ACHN (cell line): ENCODE measurements around the gene MMP15.
"Not testable (repeated sequence)": the region's sequence is repeated elsewhere in the genome, so short reads cannot be mapped to it uniquely, and the experiment has no call there.

ENCODE experiments used
- DNase-seq: peaks from one replicate; pipeline ENCODE4 v3.0.0-alpha.2; 2015
- in situ Hi-C: cut with HindIII; loops from 2 replicates; pipeline ENCODE4 v1.10.0; 2017; ENCODE audit warnings: low sequenced_read_pairs, low pct_ligation_motif_present, low pct_unique_long_range_greater_than_20kb

Gene MMP15

DNA sequence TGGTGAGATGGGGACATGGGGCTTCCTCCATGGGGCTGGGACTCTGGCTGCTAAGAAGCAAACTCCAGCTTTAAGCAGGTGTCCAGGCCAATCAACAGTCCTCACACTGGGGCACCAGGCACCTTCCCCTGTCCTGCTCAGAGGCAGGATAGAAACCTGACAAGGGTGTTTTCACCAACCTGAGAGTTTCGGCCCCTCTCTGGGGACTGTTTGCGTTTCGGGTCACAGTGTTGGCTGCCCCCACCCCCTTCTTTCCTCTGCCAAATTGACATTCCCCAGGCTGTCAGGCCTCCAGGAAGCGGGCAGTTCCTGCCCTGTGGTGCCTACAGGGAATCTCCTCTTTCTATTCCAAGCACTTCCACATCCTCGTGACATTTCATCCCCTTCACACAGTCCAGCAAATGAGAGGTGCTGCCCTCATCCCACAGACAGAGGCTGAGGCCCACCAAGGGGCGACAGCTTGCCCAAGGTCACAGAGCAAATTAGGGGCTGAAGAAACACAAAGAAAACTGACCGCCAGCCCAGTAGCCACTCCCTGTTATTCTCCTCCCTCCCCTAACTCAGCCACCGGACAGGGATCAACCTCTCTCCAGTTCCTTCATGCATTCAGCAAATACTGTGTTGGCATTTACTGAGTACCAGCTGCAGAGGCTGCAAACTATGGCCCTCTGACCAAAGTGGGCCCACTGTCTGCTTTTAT, 38.0 kb downstream of the MMP15 start:
- DNase-seq: no peak
- in situ Hi-C loops: no loop called here

DNA sequence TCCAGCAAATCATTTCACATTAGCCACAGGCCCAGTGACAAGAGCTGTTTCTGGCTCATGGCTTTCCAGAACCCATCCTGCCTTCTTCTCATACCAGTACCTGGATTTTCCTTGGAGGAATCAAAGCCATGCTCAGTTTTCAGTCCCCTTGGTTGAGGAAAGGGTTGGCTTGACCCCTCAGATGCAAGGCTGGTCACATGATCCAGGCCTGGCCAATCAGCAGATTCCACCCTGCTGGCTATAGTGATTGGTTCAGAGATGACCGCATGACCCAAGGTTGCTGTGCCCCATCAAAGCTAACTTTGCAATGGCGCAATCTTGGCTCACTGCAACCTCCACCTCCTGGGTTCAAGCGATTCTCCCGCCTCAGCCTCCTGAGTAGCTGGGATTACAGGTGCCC, 45.0 kb downstream of the MMP15 start:
- no peak for DNase-seq
- in situ Hi-C loops: no loop called here

DNA sequence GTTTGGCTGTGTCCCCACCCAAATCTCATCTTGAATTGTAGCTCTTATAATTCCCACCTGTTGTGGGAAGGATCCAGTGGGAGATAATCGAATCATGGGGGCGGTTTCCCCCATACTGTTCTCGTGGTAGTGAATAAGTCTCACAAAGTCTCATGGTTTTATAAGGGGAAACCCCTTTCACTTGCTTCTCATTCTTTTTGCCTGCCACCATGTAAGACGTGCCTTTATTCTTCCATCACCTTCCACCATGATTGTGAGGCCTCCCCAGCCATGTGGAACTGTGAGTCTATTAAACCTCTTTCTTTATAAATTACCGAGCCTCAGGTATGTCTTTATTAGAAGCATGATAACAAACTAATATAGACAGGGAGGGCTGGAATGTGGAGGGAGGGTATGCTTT, 46.6 kb downstream of the MMP15 start:
- in situ Hi-C loops, DNase-seq: not testable (repeated sequence)

DNA sequence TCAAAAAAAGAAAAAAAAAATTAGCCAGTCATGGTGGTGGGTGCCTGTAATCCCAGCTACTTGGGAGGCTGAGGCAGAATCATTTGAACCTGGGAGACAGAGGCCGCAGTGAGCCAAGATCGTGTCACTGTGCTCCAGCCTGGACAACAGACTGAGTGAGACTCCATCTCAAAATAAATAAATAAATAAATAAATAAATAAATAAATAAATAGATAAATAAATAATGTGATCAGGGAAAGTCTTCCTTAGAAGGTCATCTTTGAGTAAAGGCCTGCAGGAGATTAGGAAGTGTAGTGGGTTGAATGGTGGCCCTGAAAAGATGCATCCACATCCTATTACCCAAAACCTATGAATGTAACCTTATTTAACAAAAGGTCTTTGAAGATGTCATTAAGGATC, 47.5 kb downstream of the MMP15 start:
- in situ Hi-C loops, DNase-seq: not testable (repeated sequence)

DNA sequence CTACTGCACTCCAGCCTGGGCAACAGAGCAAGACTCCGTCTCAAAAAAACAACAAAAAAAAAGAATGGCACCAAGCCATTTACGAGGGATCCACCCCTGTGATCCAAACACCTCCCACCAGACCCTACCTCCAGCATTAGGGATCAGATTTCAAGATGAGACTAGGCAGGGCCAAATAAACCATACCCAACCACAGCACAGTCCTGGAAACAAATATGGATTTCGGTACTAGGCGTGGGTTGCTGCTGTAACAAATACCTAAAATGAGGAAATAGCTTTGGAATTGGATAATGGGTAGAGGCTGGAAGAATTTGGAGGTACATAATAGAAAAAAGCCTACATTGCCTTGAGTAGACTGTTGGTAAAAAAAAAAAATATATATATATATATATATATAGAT, 49.1 kb downstream of the MMP15 start:
- DNase-seq: no peak
- in situ Hi-C loops: no loop called here

DNA sequence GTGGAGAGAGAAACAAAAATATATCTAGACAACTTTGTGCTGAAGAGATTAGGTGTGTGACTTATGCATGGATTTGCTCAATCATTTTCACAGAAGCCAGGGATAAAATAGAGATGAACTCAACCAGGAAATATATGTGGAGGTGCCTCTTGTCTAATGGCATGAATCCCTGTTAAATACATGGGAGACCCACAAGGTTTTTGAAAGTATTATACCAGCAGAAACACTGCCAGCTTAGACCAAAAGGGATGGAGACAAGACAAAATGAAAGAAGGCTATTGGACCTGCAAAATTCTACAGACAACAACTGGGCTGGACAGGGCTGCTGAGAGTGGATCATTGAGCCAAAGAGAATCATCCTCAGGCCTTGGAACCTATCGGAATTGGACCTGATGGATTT, 51.0 kb downstream of the MMP15 start:
- in situ Hi-C loops: no loop called here
- DNase-seq: no peak

DNA sequence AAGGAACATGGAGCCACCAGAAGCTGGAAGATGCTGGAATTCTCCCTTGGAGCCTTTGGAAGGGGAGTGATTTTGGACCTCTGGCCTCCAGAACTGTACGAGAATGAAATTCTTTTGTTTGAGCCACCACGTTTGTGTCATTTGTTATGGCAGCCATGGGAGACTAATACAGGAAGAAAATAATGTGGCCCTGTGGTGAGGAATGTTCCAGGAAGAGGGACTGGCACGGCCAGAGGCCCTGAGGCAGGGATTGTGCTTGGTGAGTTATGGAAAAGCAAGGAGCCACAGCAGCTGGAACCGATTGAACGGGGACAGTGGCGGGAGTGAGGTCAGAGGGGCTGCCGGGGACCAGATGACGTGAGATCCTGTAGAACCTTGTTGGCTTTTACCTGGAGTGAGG, 52.2 kb downstream of the MMP15 start:
- in situ Hi-C loops: no loop called here
- no peak for DNase-seq

DNA sequence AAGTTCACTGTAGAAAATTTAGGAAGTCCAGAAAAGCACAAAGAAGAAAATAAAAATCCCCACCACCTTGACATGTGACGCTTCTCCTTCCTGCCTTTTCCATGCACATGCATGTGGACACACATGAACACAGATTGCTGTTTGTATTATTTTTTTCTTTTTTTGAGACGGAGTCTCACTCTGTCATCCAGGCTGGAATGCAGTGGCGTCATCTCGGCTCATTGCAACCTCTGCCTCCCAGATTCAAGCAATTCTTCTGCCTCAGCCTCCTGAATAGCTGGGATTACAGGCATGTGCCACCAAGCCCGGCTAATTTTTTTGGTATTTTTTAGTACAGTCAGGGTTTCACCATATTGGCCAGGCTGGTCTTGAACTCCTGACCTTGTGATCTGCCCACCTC, 55.1 kb downstream of the MMP15 start:
- DNase-seq, in situ Hi-C loops: not testable (repeated sequence)

DNA sequence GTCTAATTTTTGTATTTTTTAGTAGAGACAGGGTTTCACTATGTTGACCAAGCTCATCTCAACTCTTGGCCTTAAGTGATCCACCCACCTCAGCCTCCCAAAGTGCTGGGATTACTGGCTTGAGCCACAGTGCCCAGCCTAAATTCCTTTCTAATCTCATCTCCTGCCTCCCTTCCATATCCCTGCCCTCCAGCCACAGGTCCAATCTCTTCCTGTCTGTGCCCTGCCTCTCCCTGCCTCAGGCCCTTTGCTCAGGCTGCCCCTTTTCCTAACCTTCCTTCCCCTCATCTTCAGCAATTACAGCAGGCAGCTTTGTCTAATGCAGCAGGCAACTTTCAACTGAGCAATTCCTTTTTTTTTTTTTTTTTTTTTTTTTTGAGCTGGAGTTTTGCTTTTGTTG, 56.8 kb downstream of the MMP15 start:
- in situ Hi-C loops: no loop called here
- no peak for DNase-seq

DNA sequence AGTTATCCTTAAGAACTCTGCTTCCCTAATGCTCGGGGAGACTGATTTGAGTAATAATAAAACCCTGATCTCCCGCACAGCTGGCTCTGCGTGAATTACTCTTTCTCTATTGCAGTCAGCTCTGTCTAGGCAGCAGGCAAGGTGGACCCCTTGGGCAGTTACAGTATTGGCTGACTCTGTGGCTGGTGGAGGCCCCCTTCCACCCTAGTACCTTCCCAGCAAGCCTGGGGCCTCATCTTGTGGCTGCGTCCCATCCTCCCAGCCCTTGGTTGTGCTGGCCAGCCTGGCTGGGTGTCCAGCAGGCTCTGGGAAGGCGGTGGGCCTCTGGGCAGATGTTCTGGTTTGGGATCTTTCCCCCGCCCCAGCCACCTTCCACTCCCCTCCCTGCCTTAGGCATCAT, 59.1 kb downstream of the MMP15 start:
- in situ Hi-C loops: no loop called here

DNA sequence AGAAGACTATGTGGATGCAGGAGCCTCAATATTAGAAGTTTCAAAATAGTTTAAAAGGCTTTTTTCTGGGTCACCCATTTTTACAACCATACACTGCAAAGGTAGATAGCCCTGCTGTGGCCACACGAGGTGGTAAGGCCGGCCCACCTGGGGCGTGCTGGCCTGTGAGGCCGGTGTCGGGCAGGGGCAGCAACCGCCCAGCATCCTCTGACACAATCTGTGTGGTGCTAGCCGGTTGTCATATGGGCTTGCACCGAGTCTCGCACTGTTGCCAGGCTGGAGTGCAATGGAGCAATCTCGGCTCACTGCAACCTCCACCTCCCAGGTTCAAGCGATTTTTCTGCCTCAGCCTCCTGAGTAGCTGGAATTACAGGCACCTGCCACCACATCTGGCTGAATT, 59.6 kb downstream of the MMP15 start:
- in situ Hi-C loops: no loop called here

More for the DNA sequence above, 59.1 kb downstream of the MMP15 start:
- no peak for DNase-seq

DNA sequence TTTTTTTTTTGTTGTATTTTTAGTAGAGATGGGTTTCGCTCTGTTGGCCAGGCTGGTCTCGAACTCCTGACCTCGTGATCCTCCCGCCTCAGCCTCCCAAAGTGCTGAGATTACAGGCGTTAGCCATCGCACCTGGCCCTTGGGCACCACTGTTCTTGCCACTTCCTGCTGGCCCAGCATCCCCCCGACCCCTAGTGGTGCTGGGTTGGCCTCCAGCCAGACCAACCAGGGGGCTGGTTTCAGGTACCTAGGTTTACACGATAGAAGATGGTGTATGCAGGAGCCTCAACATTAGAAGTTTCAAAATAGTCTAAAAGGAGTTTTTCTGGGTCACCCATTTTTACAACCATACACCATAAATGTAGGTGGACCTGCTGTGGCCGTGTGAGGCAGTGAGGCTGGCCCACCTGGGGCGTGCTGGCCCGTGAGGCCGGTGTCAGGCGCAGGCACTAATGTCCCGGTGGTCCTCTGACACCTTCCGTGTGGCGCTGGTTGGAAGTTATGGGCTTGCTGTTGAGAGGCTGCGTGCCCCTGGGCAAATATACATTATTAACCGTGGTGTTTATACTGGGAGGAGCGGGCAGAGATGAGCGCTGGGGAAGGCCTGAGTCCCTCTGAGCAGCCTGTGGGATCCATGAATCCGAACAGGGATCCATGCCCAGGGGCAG, 60.2 kb downstream of the MMP15 start:
- no peak for DNase-seq
- in situ Hi-C loops: no loop called here

More for the DNA sequence above, 59.6 kb downstream of the MMP15 start:
- DNase-seq: no peak

DNA sequence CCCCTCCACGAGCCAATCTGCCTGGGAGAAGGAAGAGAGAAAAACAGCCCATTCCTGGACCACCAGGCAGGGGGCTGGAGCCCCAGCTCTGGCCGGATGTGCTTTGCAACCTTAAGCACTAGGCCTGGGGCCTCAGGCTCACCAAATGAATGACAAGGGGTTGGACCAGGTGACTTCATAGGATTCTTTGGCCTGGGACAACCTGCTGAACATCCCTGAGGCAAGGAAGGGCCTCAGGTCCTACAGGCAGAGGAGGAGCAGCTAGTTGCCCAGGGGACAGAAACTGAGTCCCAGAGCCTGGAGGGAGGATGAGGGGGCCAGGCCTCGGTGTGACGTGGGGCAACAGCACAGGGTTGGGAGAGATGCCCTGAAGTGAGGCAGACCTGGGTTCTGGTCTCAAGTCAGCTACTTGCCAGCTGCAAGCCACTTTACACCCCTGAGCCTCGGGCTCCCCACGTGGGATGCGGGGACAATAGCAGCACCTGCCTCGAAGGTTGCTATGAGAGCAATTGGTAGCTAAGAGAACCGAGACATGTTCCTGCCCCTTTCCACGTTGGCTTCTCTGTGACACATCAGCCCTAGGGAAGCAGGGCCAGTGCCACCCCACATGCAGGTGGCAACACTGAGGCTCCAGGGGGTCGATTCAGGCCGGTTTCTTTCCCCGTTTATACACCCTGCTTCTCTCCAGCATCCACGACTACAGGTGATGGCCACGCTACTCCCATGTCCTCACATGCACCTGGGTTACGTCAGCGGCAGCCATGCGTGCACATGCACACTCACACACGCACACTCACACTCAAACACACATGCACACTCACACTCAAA, 61.0 kb downstream of the MMP15 start:
- in situ Hi-C loops: no loop called here
- DNase-seq: no peak

DNA sequence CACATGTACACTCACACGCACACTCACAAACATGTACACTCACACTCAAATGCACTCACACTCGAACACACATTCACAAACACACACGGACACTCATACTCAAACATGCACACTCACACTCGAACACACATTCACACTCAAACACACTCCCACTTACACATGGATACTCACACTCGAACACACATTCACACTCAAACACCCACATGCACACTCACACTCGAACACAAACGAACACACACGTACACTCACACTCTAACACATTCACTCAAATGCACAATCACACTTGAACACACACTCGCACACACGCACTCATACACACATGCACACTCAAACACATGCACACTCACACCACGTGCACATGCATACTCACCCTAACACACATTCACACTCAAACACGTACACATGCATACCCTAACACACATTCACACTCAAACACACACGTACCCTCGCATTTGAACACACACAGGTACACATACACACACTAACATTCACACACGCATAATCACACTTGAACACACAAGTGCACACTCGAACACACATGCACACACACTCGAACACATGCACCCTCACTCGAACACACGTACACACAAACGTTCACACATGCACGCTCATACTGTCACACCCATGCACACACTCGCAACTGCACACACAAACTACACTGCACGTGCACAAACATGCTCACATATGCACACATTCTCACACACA, 61.8 kb downstream of the MMP15 start:
- DNase-seq: no peak
- in situ Hi-C loops: no loop called here

DNA sequence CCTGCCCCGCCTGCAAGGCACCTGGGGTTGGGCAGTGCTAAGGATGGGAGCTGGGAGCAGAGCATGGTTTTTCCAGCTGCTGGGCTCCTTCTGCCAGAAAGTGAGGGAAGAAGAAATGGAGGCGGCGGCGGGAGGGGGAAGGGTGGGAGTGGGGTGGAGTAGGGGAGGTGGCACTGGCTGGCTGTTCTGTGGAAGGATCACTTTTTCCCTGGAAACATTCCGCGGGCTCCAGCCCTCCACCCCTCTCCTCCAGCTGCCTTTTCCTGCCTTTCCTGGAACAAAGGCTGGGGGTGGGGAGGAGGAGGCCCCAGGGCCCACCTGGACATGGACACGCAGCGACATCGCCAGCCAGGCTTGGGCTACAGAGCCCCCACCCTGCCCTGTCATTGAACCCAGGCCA, 62.5 kb downstream of the MMP15 start:
- in situ Hi-C loops: no loop called here
- no peak for DNase-seq

DNA sequence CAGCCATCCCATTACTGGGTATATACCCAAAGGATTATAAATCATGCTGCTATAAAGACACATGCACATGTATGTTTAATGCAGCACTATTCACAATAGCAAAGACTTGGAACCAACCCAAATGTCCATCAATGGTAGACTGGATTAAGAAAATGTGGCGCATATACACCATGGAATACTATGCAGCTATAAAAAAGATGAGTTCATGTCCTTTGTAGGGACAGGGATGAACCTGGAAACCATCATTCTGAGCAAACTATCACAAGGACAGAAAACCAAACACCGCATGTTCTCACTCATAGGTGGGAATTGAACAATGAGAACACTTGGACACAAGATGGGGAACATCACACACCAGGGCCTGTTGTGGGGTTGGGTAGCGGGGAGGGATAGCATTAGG, 64.8 kb downstream of the MMP15 start:
- DNase-seq: not testable (repeated sequence)

DNA sequence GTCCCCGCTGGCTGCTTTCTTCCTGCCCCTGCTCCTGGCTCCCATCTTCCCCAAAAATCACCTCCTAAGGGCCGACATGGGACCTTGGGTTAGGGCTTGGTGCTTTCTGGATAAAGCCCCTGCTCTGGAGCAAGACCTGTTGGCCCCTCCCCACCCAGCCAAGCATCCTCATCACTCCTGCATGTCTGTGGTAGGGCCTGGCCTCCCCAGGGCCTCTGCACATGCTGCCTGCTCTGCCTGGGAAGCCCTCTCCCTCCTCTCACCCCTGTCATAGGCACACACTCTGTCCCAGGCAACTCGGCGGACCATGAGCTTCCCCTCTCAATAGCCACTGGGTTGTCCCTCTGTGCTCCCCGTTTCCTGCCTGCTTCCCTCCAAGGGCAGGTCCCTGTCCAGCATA, 68.5 kb downstream of the MMP15 start:
- in situ Hi-C loops: no loop called here
- no peak for DNase-seq

More for the DNA sequence above, 64.8 kb downstream of the MMP15 start:
- in situ Hi-C loops: not testable (repeated sequence)

DNA sequence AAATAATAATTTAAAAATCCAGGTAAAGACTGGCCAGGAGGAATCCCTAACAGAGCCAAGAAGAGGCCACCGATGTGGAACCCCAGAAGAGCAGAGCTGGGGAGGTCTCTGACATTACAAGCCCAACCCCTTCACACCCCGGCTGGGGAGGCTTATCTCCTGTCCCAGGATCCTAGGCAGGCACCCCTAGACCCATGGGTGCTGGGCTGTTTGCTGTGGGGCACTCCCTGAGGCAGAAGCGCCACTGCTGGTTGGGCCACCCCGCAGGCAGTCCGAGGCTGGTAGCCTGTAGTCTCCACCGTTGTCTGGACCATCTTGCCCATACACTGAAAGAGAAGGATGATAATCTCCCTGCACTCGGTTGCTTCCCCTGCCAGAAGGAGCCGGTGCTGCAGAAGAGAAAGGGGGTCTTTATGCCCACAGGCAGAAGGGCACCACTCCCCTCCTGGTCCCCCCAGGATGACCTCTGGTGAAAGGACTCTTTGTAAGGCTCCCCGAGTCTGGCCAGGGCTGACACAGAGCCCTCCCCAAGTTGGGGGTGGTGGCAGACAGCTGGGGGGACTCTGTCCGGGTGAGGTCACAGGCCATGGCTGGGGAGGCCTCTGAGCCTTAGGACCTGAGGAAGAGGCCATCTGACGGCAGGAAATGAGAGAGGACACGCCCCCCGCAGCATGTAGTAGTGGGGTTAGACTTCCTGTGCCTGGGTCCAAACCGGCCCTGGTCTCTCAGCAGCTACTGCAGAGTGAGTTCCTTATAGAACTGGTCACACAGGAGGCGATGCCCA, 69.4 kb downstream of the MMP15 start:
- in situ Hi-C loops: no loop called here
- DNase-seq: no peak
